ENCODE data around the gene TYW1.
"Not testable (repeated sequence)": the region's sequence is repeated elsewhere in the genome, so short reads cannot be mapped to it uniquely, and the experiment has no call there.

GRCh38 chr7:67135617-67136486, 139.2 kb downstream of the TYW1 start:
- not testable (repeated sequence) for TF ChIP-seq ZNF560 (tag by site-specific recombination; IDR thresholded peaks at IDR 0.05; ENCODE audit: borderline replicate concordance); CTCF (tag by site-specific recombination; IDR thresholded peaks at IDR 0.05); ZBTB20 (tag by site-specific recombination; IDR thresholded peaks at IDR 0.05); ZNF114 (tag by site-specific recombination; IDR thresholded peaks at IDR 0.05); ZNF645 (tag by site-specific recombination; IDR thresholded peaks at IDR 0.05); EGR2 (tag by site-specific recombination; IDR thresholded peaks at IDR 0.05; ENCODE audit: low read depth); WT1 (tag by site-specific recombination; IDR thresholded peaks at IDR 0.05); ZNF433 (tag by site-specific recombination; IDR thresholded peaks at IDR 0.05; ENCODE audit: low read depth); TCF7L2 (IDR thresholded peaks at IDR 0.05; ENCODE audit: borderline replicate concordance, low read depth, low read length); ZNF600 (tag by site-specific recombination; IDR thresholded peaks at IDR 0.05); IKZF3 (tag by site-specific recombination; IDR thresholded peaks at IDR 0.05); ZNF274 (IDR thresholded peaks at IDR 0.05; ENCODE audit: low read length); ZNF274 (tag by site-specific recombination; IDR thresholded peaks at IDR 0.05; ENCODE audit: borderline replicate concordance); SETDB1 (IDR thresholded peaks at IDR 0.05; ENCODE audit: insufficient read length, low read length)
- TF ChIP-seq, protein P1, sequence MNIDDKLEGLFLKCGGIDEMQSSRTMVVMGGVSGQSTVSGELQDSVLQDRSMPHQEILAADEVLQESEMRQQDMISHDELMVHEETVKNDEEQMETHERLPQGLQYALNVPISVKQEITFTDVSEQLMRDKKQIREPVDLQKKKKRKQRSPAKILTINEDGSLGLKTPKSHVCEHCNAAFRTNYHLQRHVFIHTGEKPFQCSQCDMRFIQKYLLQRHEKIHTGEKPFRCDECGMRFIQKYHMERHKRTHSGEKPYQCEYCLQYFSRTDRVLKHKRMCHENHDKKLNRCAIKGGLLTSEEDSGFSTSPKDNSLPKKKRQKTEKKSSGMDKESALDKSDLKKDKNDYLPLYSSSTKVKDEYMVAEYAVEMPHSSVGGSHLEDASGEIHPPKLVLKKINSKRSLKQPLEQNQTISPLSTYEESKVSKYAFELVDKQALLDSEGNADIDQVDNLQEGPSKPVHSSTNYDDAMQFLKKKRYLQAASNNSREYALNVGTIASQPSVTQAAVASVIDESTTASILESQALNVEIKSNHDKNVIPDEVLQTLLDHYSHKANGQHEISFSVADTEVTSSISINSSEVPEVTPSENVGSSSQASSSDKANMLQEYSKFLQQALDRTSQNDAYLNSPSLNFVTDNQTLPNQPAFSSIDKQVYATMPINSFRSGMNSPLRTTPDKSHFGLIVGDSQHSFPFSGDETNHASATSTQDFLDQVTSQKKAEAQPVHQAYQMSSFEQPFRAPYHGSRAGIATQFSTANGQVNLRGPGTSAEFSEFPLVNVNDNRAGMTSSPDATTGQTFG (tag by site-specific recombination; IDR thresholded peaks at IDR 0.05; ENCODE audit: borderline replicate concordance): not testable (repeated sequence)

All from HEK293 (cell line).